GM18499 (cell line): ENCODE measurements around the gene SIPA1L3.

ENCODE experiments used
- ATAC-seq: cut with Tn5 transposase; IDR thresholded peaks from one replicate; pipeline ENCODE4 v1.9.1; 2021; ENCODE audit warnings: moderate number of reproducible peaks; ENCODE audit not compliant: insufficient read depth, unreplicated experiment

SIPA1L3 gene

GRCh38 chr19:37941782-37942515 is 34.9 kb downstream of the SIPA1L3 start:
- ATAC-seq: no peak

GRCh38 chr19:37942516-37942902 is 35.5 kb downstream of the SIPA1L3 start:
- no peak for ATAC-seq

- ATAC-seq: no peak
These were observed 36.5 kb downstream of the SIPA1L3 start for GRCh38 chr19:37943480-37943879.

DNA sequence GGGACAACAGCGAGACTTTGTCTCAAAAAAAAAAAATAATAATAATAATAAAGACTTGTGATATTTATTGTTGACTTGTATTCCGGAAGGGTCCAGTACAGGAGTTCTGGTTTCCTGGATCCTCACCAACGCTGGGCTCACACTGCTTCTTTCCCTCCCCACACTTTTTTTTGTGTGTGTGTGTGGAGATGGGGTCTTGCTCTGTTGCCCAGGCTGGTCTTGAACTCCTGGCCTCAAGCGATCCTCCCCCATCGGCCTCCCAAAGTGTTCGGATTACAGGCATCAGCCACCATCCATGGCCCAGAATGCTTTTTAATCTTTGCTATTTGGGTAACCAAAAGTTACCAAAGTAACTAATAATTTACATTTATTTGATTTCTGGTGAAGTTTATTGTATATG is 39.1 kb downstream of the SIPA1L3 start:
- no peak for ATAC-seq

DNA sequence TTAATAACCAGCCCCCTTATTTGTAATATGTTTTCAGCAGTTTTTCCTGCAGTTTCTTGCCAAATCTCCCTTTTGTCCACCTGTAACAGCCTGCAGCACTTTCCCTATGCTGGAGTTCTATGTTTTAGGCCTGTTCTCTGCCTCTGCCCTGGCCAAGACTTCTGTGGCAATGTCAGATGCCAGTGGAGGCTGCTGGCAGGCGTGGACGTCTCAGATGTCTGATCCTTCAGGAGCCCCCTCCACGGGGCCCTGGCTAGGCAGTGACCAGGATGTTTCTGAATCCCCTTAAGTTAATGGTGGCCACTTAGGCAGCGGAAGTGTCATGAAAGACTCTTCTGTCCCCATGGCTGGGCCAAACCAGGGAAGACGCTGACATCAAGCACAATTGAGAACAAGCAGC is 40.8 kb downstream of the SIPA1L3 start:
- no peak for ATAC-seq

GRCh38 chr19:37948362-37948761 is 41.4 kb downstream of the SIPA1L3 start:
- ATAC-seq: no peak

DNA sequence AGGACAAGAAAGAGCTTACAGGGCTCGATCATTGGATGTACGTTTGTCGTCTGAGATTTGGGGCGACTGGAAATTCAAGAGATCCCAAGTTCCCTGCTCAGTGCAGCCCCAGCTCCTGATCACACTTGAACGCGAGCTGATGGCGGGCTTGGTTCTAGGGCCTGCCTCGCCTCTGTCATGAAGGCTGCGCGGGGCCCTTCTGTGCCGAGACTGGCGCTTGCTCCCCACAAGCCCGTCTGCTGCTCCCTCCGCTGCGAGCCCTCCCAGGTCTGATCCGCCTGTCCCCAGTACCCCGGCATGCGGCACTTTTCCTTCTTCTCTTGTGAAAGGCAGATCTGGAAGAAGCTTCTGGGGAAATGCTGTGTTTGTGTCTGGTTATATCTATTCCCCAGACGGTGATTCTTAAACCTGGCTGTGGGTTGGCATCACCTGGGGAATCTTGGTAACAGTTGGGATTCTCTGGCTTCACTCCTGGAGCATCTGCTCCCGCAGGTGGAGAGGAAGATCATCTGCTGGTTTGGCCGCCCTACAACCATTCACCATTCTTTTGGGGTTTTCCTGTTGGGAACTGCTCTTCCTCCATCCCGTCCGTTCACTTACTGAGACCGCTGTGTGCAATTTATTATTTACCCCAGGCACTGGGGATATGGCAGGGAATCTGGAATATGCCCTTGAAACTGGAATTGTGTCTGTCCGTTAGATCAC is 43.6 kb downstream of the SIPA1L3 start:
- ATAC-seq: no peak

DNA sequence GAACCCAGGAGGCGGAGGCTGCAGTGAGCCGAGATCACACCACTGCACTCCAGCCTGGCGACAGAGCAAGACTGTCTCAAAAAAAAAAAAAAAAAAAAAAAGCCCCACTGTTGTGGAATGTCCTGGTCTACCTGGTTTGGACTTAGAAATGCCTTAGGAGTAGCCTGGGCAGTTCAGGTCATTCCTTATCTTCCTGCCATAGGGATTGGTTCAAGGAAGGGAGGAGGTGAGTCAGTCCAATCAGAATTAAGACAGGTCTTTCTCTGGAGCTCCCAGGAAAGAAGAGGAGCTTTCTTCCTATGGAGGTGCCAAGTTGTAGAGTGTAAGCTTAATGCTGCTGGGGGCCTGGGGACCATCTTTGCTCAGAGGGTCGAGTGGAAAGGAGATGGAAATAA is 44.8 kb downstream of the SIPA1L3 start:
- no peak for ATAC-seq

DNA sequence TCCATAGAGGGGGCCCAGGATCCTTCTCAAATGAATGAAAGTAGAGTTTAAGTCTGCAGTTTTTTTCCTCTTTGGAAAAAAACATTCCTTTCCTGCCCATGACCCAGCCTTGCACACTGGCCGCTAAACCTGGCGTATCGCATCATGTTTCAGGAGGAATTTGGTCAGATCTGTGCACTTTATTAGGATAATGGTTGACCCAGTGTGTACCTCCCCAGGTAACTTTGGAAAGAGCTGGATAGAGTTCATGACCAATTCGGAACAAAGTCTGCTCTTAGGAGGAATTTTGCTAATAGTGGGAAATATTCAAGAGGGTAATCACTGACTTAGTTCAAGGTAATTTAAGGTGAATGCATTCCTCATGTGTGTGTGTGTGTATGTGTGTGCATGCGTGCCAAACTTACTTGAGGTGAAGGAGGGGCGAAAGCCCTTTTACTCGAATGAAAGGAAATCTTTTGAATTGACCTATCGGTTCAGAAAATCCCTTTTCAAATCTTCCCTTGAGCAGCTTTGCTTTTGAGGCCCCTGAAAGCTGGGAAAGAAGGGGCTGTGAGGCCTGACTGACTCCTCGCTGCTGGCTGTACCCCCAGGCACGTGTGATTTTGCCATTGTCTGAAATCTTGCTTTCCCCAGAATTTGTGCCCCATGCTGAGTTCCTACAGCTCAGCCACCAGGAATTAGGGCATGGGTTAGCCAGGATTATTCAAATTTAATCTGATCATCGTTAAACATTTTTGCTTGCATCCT is 46.3 kb downstream of the SIPA1L3 start:
- ATAC-seq: no peak

GRCh38 chr19:37953918-37954303 is 46.9 kb downstream of the SIPA1L3 start:
- no peak for ATAC-seq

GRCh38 chr19:37954421-37954874 is 47.4 kb downstream of the SIPA1L3 start:
- ATAC-seq: no peak

DNA sequence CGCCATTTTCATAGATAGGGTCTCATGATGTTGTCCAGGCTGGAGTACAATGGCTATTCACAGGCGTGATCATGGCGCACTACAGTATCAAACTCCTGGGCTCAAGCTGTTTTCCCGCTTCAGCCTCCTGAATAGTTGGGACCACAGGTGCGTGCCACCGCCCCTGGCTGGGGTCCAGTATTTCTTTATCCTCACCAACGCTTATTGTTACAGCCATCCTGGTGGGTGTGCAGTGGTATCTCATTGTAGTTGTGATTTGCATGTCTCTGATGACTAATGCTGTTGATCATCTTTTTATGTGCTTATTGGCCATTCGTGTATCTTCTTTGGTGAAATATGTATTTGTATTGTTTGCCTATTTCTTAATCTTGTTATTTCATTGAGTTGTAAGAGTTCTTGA is 49.0 kb downstream of the SIPA1L3 start:
- ATAC-seq: no peak

DNA sequence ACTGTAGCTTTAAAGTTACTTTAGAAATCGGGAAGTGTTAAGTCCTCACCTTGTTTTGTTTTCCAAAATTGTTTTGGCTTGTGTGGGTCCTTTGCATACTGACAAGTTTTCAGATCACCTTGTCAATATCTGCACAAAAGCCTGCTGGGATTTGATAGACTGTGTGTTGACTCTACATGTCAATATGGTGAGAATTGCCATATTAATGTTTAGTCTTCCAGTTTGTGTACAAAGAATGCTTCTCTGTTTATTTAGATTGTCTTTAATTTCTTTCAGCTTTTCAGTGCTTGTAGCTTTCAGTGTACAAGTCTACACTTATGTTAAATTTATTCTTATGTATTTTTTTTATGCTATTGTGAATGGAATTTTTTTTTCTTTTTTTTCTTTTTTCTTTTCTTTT is 50.2 kb downstream of the SIPA1L3 start:
- ATAC-seq: no peak

GRCh38 chr19:37959665-37960114 is 52.7 kb downstream of the SIPA1L3 start:
- ATAC-seq: no peak

DNA sequence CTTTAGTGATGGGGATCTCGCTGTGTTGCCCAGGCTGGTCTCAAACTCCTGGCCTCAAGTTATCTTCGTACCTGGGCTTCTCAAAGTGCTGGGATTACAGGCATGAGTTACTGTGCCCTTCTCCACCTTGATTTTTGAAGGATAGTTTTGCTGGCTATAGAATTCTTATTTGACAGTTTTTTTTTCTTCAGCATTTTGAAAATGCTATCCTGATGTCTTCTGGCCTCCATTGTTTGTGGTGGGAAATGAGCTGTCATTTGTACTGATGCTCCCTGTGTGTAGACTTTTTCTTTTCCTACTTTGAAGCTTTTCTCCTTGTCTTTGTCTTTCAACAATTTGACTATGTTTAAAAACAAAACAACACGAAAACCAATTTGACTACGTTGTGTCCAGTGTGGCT is 54.2 kb downstream of the SIPA1L3 start:
- ATAC-seq: no peak

- ATAC-seq: no peak
These were observed 56.4 kb downstream of the SIPA1L3 start for GRCh38 chr19:37963190-37963936.

- no peak for ATAC-seq
These were observed 57.1 kb downstream of the SIPA1L3 start for GRCh38 chr19:37964109-37964508.

GRCh38 chr19:37966211-37966661 is 59.2 kb downstream of the SIPA1L3 start:
- no peak for ATAC-seq

- no peak for ATAC-seq
These were observed 59.7 kb downstream of the SIPA1L3 start for GRCh38 chr19:37966662-37967231.

DNA sequence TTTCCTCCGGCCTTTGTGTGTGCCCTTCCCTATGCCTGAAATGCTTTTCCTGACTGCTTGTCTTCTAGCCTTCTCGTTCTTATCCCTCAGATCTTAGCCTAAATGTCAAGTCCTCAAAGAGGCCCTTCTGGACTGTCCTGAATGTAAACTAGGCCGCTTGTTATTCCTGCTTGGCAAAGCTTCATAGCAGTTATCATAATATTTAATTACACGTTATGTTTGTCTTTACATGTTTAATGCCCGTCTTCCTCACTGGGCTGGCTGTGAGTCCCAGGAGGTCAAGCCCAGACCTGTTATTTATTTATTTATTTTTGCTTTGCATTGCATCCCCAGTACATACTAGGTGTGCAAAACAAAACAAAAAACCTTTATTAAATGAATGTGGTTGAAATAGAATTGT is 62.7 kb downstream of the SIPA1L3 start:
- no peak for ATAC-seq
